ENCODE measurements around the gene XPR1. TPM values are rescaled to one million over a fixed set of nuclear protein-coding genes. Genes with fewer than 3 reads are reported as not detected.

XPR1 gene
- total RNA-seq, 1 experiment from 2014 or later = 19.9 TPM

- DNase-seq (ENCODE audit: low read depth, low spot score) (no peak), ATAC-seq (no peak)
- POLR2A ChIA-PET = no interaction called here
- no peak overlapping the region for H3K4me3 ChIP-seq (replicated peaks in 1 of 2; ENCODE audit: low read depth in 1 of 2, low read length in 2 of 2)
- H3K9me2 ChIP-seq (ENCODE audit: insufficient read depth) = no peaks in the 10 kb centered on the region
- 0 out of 4 replicates have a peak, but pooled peaks cover 0 to 6% of the 10 kb centered on the region in 2 experiments for H3K4me1 ChIP-seq (ENCODE audit: control insufficient read depth in 1 of 2, insufficient read depth in 2 of 2, low read length in 2 of 2)
- intact Hi-C loops (cut with micrococcal nuclease) = no loop called here
- H3K4me2 ChIP-seq (ENCODE audit: low read length) = no peak overlapping the region
- H2AFZ ChIP-seq (ENCODE audit: low read depth, low read length, poor library complexity, severe bottlenecking) = no peak overlapping the region
- no peaks in the 10 kb centered on the region; the same call in 1 of the 2 replicates for H4K20me1 ChIP-seq (ENCODE audit: insufficient read depth)
- RAD21 ChIA-PET (ENCODE audit: low non-redundant PET in 1 of 2, low total read pairs in 2 of 2, uncharacterized antibody in 2 of 2, unreplicated experiment in 2 of 2) = no interaction called here
- CTCF ChIA-PET = no interaction called here
- H3K27me3 ChIP-seq (ENCODE audit: insufficient read depth, low read length) = no peaks in the 10 kb centered on the region
- no peak overlapping the region for H3K27ac ChIP-seq (ENCODE audit: low read depth, low read length)
- TF ChIP-seq SP1 (IDR thresholded peaks at IDR 0.05; ENCODE audit: low read depth) = no peak
- TF ChIP-seq ZBTB33 (IDR thresholded peaks at IDR 0.05; ENCODE audit: extremely low read depth, insufficient replicate concordance, low read length) = no peak
- no peak for TF ChIP-seq EGR1 (IDR thresholded peaks at IDR 0.05; ENCODE audit: low read depth)
- no peak for TF ChIP-seq ZNF274 (IDR thresholded peaks at IDR 0.05; ENCODE audit: low read depth, low read length)
- no peak for TF ChIP-seq CBX3 (IDR thresholded peaks at IDR 0.05; ENCODE audit: low read depth)
- TF ChIP-seq POLR2AphosphoS5 (IDR thresholded peaks at IDR 0.05; ENCODE audit: low read depth, low read length) = no peak
- no peak for TF ChIP-seq RAD21 (IDR thresholded peaks at IDR 0.05; ENCODE audit: low read depth)
- no peak overlapping the region for H3K9ac ChIP-seq (ENCODE audit: low read length)
- no peaks in the 10 kb centered on the region for H3K9me3 ChIP-seq (ENCODE audit: control insufficient read depth in 1 of 2, insufficient read depth in 1 of 2, low read depth in 1 of 2, low read length in 2 of 2)
- peaks cover 9% of the 10 kb centered on the region for H3K79me2 ChIP-seq (ENCODE audit: insufficient read depth, low read length)
- H3K36me3 ChIP-seq (ENCODE audit: control insufficient read depth in 1 of 2, insufficient read depth in 2 of 2, low read length in 2 of 2) = no peaks in the 10 kb centered on the region
- BruUV-seq (replicated peaks) = no TSS peak
Observed at GRCh38 chr1:180646093-180646492, 14.3 kb downstream of the XPR1 start.

GRCh38 chr1:180646547-180646946 is 14.7 kb downstream of the XPR1 start:
- no peak for ATAC-seq
- H3K4me2 ChIP-seq (ENCODE audit: low read length) = no peak overlapping the region
- no peak for DNase-seq (ENCODE audit: low read depth, low spot score)
- H3K9ac ChIP-seq (ENCODE audit: low read length) = no peak overlapping the region
- H3K9me3 ChIP-seq (ENCODE audit: control insufficient read depth in 1 of 2, insufficient read depth in 1 of 2, low read depth in 1 of 2, low read length in 2 of 2) = no peaks in the 10 kb centered on the region
- H4K20me1 ChIP-seq (ENCODE audit: insufficient read depth) = no peaks in the 10 kb centered on the region; the same call in 1 of the 2 replicates
- no peak overlapping the region for H2AFZ ChIP-seq (ENCODE audit: low read depth, low read length, poor library complexity, severe bottlenecking)
- CTCF ChIA-PET = no interaction called here
- 0 out of 4 replicates have a peak, but pooled peaks cover 0 to 6% of the 10 kb centered on the region in 2 experiments for H3K4me1 ChIP-seq (ENCODE audit: control insufficient read depth in 1 of 2, insufficient read depth in 2 of 2, low read length in 2 of 2)
- no peak overlapping the region for H3K27ac ChIP-seq (ENCODE audit: low read depth, low read length)
- no peak overlapping the region for H3K4me3 ChIP-seq (replicated peaks in 1 of 2; ENCODE audit: low read depth in 1 of 2, low read length in 2 of 2)
- BruUV-seq (replicated peaks) = no TSS peak
- TF ChIP-seq ATF3 (IDR thresholded peaks at IDR 0.05) = no peak
- TF ChIP-seq RAD21 (IDR thresholded peaks at IDR 0.05; ENCODE audit: low read depth) = no peak
- TF ChIP-seq MAX (IDR thresholded peaks at IDR 0.05) = no peak
- no peak for TF ChIP-seq POLR2AphosphoS5 (IDR thresholded peaks at IDR 0.05; ENCODE audit: low read depth, low read length)
- TF ChIP-seq EZH2phosphoT487 (IDR thresholded peaks at IDR 0.05; ENCODE audit: borderline replicate concordance) = no peak
- intact Hi-C loops (cut with micrococcal nuclease) = no loop called here
- POLR2A ChIA-PET = no interaction called here
- peaks cover 8% of the 10 kb centered on the region for H3K79me2 ChIP-seq (ENCODE audit: insufficient read depth, low read length)
- H3K36me3 ChIP-seq (ENCODE audit: control insufficient read depth in 1 of 2, insufficient read depth in 2 of 2, low read length in 2 of 2) = no peaks in the 10 kb centered on the region
- RAD21 ChIA-PET (ENCODE audit: low non-redundant PET in 1 of 2, low total read pairs in 2 of 2, uncharacterized antibody in 2 of 2, unreplicated experiment in 2 of 2) = no interaction called here
- H3K9me2 ChIP-seq (ENCODE audit: insufficient read depth) = no peaks in the 10 kb centered on the region
- H3K27me3 ChIP-seq (ENCODE audit: insufficient read depth, low read length) = no peaks in the 10 kb centered on the region

Data from HCT116 (cell line).